Thyroid gland (tissue), 4 donors: Measurements from ENCODE around the gene SMCHD1.

Experiments used
- CTCF ChIP-seq, 6 experiments: fragments of 200-600 bp in 3 of 6; fragments of 450-650 bp in 3 of 6; sonication (generic) in 3 of 6; IDR thresholded peaks; one replicate each; pipeline ENCODE4 v1.5.1; 2016 to 2019; ENCODE audit warnings: antibody characterized with exemption in 6 of 6, mild to moderate bottlenecking in 2 of 6, inconsistent platforms in 1 of 6, moderate library complexity in 1 of 6
- POLR2A ChIP-seq, 2 donors: fragments of 450-650 bp; IDR thresholded peaks; one replicate each; pipeline ENCODE4 v1.6.1; 2017; ENCODE audit warnings: antibody characterized with exemption in 2 of 2, mild to moderate bottlenecking in 2 of 2, moderate library complexity in 1 of 2

- TF ChIP-seq CTCF (IDR thresholded peaks at IDR 0.05) (no peak), POLR2A (IDR thresholded peaks at IDR 0.05) (no peak)
Observed at GRCh38 chr18:2824865-2825264, 169.3 kb downstream of the SMCHD1 start.
